ENCODE data around the gene MAPK13. TPM values are rescaled to one million over a fixed set of nuclear protein-coding genes. Genes with fewer than 3 reads are reported as not detected.
"Not testable (repeated sequence)": the region's sequence is repeated elsewhere in the genome, so short reads cannot be mapped to it uniquely, and the experiment has no call there.

MAPK13 gene
- total RNA-seq, 3 donors from 2014 or later (not counting 1 experiment from before 2014, with no cell fraction given): 39.4 to 52.1 (median 49.9) TPM

GRCh38 chr6:36122495-36123269, 7.6 kb upstream of the MAPK13 start:
- Mint-ChIP-seq H3K4me3 (peak overlapping the region; percentile 64), H3K36me3 (no peaks in the 10 kb centered on the region), H3K9me3 (no peaks in the 10 kb centered on the region), H3K27me3 (ENCODE audit: low read depth in 2 of 2) (no peaks in the 10 kb centered on the region), H3K27ac (peak overlapping the region; percentile 100), H3K4me1 (peaks cover 77 to 96% of the 10 kb centered on the region in 2 donors)
- Histone ChIP-seq H3K27ac (ENCODE audit: low read length) (peak overlapping the region; percentile 69), H3K36me3 (ENCODE audit: control insufficient read depth, insufficient read depth, low read length) (no peaks in the 10 kb centered on the region), H3K4me1 (ENCODE audit: control insufficient read depth, insufficient read depth, low read length) (peaks cover 86% of the 10 kb centered on the region), H3K9me3 (ENCODE audit: control insufficient read depth, insufficient read depth, low read length) (no peaks in the 10 kb centered on the region), H3K4me3 (ENCODE audit: low read length) (no peak overlapping the region), H3K27me3 (ENCODE audit: control insufficient read depth, insufficient read depth, low read length) (no peaks in the 10 kb centered on the region)
- intact Hi-C loops (cut with micrococcal nuclease): loop anchor here (1.0 to 5.0 kb wide), 3 partner anchors 74 to 240 kb away; partner anchors contain the start of gene BRPF3
- peak in 1 of 2 donors; percentile 26 for DNase-seq
- WGBS (ENCODE audit: insufficient coverage): 92% methylated on average over 9 of the region's 11 CpGs
- no peak for ATAC-seq
- TF ChIP-seq CTCF (IDR thresholded peaks at IDR 0.05): no peak

- no peaks in the 10 kb centered on the region for H3K9me3 ChIP-seq (ENCODE audit: control insufficient read depth, insufficient read depth, low read length)
- ATAC-seq (peak; percentile 72 to 88 (median 87)), DNase-seq (peak; percentile 87 to 96)
- WGBS (ENCODE audit: insufficient coverage): 25% methylated on average over 8 of the region's 10 CpGs
- peaks cover 88% of the 10 kb centered on the region for H3K4me1 ChIP-seq (ENCODE audit: control insufficient read depth, insufficient read depth, low read length)
- H3K4me3 ChIP-seq (ENCODE audit: low read length): no peak overlapping the region
- H3K27me3 ChIP-seq (ENCODE audit: control insufficient read depth, insufficient read depth, low read length): no peaks in the 10 kb centered on the region
- H3K36me3 Mint-ChIP-seq: no peaks in the 10 kb centered on the region
- TF ChIP-seq CTCF (IDR thresholded peaks at IDR 0.05): peak; percentile 64
- peak overlapping the region; percentile 64 for H3K4me3 Mint-ChIP-seq
- H3K27ac ChIP-seq (ENCODE audit: low read length): peak overlapping the region; percentile 69
- peak overlapping the region; percentile 100 for H3K27ac Mint-ChIP-seq
- H3K36me3 ChIP-seq (ENCODE audit: control insufficient read depth, insufficient read depth, low read length): no peaks in the 10 kb centered on the region
- H3K27me3 Mint-ChIP-seq (ENCODE audit: low read depth in 2 of 2): no peaks in the 10 kb centered on the region
- H3K9me3 Mint-ChIP-seq: no peaks in the 10 kb centered on the region
- intact Hi-C loops (cut with micrococcal nuclease): loop anchor here (1.0 to 5.0 kb wide), 3 partner anchors 73 to 239 kb away; partner anchors contain the start of gene BRPF3
- H3K4me1 Mint-ChIP-seq: peaks cover 68 to 96% of the 10 kb centered on the region in 2 donors
Measured at GRCh38 chr6:36123270-36124139, 6.8 kb upstream of the MAPK13 start.

- intact Hi-C loops (cut with micrococcal nuclease): loop anchor here (5.0 kb wide), 1 partner anchor 238 kb away; no protein-coding TSS in a partner anchor
- not testable (repeated sequence) for H3K4me3 ChIP-seq (ENCODE audit: low read length); H3K4me3 Mint-ChIP-seq; DNase-seq; H3K36me3 ChIP-seq (ENCODE audit: control insufficient read depth, insufficient read depth, low read length); H3K27me3 ChIP-seq (ENCODE audit: control insufficient read depth, insufficient read depth, low read length); H3K9me3 Mint-ChIP-seq; ATAC-seq; H3K36me3 Mint-ChIP-seq; H3K27me3 Mint-ChIP-seq (ENCODE audit: low read depth in 2 of 2); H3K9me3 ChIP-seq (ENCODE audit: control insufficient read depth, insufficient read depth, low read length)
- 88% methylated on average over 8 of the region's 8 CpGs for WGBS (ENCODE audit: insufficient coverage)
- H3K4me1 Mint-ChIP-seq: peaks cover 60 to 96% of the 10 kb centered on the region in 2 donors
- H3K27ac ChIP-seq (ENCODE audit: low read length): peak overlapping the region; percentile 18
- H3K27ac Mint-ChIP-seq: peak overlapping the region; percentile 100
- H3K4me1 ChIP-seq (ENCODE audit: control insufficient read depth, insufficient read depth, low read length): peaks cover 86% of the 10 kb centered on the region
Measured at GRCh38 chr6:36124346-36124745, 6.0 kb upstream of the MAPK13 start.

- peaks cover 59 to 96% of the 10 kb centered on the region in 2 donors for H3K4me1 Mint-ChIP-seq
- DNase-seq: no peak
- H3K36me3 ChIP-seq (ENCODE audit: control insufficient read depth, insufficient read depth, low read length): no peaks in the 10 kb centered on the region
- intact Hi-C loops (cut with micrococcal nuclease): loop anchor here (5.0 kb wide), 1 partner anchor 237 kb away; no protein-coding TSS in a partner anchor
- no peaks in the 10 kb centered on the region for H3K36me3 Mint-ChIP-seq
- no peak for ATAC-seq
- no peaks in the 10 kb centered on the region for H3K9me3 Mint-ChIP-seq
- H3K4me1 ChIP-seq (ENCODE audit: control insufficient read depth, insufficient read depth, low read length): peaks cover 83% of the 10 kb centered on the region
- peak overlapping the region; percentile 38 to 64 for H3K27ac Mint-ChIP-seq
- no peak overlapping the region for H3K27ac ChIP-seq (ENCODE audit: low read length)
- no peak for TF ChIP-seq CTCF (IDR thresholded peaks at IDR 0.05)
- no peaks in the 10 kb centered on the region for H3K9me3 ChIP-seq (ENCODE audit: control insufficient read depth, insufficient read depth, low read length)
- H3K27me3 Mint-ChIP-seq (ENCODE audit: low read depth in 2 of 2): no peaks in the 10 kb centered on the region
- peak overlapping the region; percentile 2 for H3K4me3 Mint-ChIP-seq
- WGBS (ENCODE audit: insufficient coverage): 92% methylated on average over 3 of the region's 3 CpGs
- H3K4me3 ChIP-seq (ENCODE audit: low read length): no peak overlapping the region
- H3K27me3 ChIP-seq (ENCODE audit: control insufficient read depth, insufficient read depth, low read length): no peaks in the 10 kb centered on the region
Measured at GRCh38 chr6:36124881-36125280, 5.4 kb upstream of the MAPK13 start.

Data from natural killer cell (primary cell).